GM18511 (cell line): ENCODE measurements around the gene SPATS1.
"Not testable (repeated sequence)": the region's sequence is repeated elsewhere in the genome, so short reads cannot be mapped to it uniquely, and the experiment has no call there.

Experiments used
- ATAC-seq: cut with Tn5 transposase; IDR thresholded peaks from one replicate; pipeline ENCODE4 v1.9.1; 2021; ENCODE audit warnings: mild to moderate bottlenecking, moderate library complexity; ENCODE audit not compliant: unreplicated experiment

The SPATS1 gene

DNA sequence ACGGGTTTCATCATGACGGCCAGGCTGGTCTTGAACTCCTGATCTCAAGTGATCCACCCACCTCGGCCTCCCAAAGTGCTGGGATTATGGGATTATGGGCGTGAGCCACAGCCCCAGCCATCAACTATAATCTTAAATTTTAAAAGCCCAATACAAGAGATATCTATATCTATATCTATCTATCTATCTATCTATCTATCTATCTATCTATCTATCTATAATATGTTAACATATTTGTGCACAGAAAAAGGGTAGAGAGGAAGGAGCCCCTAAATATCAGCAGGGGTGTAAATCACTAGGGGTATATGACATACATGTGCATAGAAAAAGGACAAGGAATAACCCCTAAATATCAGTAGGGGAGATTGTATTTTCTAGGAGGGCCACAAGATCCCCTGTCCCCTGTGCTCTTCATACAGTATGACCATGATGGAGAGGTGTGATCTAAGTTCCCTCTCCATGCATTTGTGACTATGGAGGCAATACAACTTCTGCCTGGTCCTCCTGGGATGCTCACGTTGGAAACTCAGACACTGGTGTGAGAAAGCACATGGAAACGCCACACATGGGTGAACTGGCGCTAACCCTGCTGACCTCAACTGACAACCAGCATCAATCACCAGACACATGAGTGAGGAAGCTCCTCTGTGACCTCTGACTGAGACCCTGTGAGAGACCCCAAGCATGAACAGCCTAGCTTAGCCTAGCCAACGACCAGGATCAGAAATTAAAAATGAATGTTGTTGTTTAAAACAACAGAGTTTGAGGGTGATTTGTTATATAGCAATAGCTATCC lies 1.2 kb upstream of the SPATS1 start:
- no peak for ATAC-seq

DNA sequence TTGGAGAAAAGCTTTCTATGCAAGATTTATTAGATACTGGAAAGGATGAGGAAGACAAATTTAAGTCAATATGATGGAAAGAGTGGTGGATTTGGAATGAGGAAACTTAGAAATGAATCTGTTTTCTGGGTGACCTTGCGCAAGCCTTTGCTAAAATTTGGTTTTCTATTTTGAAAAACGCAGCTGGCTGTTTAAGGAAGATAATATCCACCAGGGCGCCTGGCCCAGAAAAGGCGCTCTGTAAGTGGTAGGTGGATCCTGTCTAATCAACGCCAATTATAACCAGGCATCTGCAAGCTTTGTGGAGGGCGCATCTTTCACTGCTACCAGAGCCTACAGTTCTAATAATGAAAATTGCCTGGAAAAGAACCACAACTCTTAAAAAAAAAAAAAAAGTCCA lies 398 bp upstream of the SPATS1 start:
- ATAC-seq: no peak

DNA sequence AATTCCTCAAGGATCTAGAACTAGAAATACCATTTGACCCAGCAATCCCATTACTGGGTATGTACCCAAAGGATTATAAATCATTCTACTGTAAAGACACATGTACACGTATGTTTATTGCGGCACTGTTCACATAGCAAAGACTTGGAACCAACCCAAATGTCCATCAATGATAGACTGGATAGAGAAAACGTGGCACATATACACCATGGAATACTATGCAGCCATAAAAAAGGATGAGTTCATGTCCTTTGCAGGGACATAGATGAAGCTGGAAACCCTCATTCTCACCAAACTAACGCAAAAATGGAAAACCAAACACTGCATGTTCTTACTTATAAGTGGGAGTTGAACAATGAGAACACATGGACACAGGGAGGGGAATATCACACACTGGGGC lies 4.4 kb downstream of the SPATS1 start:
- ATAC-seq: not testable (repeated sequence)

DNA sequence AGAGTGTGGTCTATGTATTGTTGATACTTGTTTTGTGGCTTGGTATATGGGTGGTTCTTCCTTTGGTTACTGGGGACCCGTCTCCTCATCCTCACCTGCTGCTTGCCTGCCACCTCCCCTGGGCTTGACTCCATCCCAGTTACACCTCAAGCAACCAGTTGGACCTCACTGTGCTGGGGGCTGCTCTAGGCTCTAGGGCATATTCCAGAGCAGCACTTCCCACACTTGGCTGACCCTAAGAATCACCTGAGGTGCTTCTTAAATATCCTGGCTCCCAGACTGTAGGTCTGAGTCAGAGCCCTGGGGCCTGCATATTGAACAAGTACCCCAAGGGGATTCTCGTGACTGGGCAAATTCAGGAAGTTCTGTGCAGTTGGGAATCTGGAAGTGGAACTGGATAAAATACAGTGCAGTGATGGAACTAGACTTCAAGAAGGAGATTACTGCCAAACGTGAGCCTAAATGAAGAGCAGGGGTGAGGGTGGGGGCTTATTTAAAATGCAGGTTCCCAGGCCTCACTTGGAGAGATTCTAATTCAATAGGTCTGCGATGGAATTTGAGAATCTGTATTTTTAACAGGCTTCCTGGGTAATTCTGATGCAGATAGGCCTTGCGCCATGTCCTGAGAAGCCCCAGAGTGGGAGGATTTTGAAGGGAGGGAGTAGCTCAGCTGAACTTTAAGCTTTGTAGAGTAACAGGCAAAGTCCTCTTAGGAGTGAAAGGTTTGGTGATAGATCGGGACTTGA lies 7.6 kb downstream of the SPATS1 start:
- ATAC-seq: no peak

DNA sequence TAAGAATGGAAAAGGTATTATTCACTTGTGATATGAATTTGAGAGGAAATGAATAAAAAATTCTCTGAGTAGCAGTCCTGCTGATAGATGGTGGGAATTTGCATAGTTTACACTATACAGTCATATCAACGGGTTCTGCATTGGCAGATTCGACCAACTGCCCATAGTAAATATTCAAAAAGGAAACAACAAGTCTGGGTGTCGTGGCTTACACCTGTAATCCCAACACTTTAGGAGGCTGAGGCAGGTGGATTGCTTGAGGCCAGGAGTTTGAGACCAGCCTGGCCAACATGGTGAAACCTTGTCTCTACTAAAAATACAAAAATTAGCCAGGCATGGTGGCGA lies 8.2 kb downstream of the SPATS1 start:
- not testable (repeated sequence) for ATAC-seq

DNA sequence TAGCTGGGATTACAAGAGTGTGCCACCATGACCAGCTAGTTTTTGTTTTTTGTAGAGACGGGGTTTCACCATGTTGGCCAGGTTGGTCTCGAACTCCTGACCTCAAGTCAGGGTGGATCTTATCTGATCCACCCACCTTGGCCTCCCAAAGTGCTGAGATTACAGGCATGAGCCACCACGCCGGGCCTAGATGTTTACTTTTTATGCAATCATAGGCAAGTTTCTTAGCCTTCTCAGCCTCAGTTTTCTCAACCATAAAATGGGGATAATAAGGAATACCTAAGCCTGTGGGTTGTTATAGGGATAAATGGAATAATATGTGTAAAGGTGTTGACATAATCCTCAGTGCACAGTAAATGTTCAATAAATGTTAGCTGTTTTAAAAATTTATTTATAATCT lies 9.8 kb downstream of the SPATS1 start:
- ATAC-seq: no peak

DNA sequence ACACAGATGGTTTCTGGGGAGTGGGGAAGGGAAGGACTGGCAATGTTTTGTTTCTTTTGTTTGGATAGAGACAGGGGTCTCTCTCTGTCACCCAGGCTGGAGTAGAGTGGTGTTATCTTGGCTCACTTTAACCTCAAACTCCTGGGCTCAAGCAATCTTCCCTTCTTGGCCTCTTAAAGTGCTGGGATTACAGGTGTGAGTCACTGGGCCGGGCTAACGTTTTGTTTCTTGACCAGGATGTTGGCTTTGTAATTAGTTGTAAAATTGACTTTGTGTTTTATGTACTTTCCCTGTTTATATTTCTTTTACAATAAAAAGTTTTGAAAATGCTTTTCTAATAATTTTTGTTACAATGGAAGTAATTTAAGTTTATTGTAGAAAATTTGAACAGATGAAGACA lies 10.9 kb downstream of the SPATS1 start:
- ATAC-seq: no peak

DNA sequence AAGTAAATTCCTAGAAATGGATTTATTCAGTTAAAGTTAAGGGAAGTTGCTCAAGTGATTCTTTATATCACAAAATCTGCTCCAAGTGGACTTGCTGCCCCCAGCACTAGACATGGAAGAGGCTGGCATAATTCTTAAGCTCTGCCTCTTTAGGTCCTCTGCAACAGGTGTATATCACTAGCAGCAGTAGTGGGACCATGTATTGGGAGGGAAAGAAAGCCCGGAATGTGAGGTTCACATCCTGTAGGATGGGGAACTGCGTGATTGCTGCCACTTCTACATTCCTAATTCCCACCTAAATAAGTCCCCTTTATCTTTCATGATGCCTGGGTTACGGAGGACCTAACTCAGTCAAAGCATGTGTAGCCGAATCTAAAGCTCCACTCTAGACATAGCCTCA lies 13.2 kb downstream of the SPATS1 start:
- ATAC-seq: no peak

DNA sequence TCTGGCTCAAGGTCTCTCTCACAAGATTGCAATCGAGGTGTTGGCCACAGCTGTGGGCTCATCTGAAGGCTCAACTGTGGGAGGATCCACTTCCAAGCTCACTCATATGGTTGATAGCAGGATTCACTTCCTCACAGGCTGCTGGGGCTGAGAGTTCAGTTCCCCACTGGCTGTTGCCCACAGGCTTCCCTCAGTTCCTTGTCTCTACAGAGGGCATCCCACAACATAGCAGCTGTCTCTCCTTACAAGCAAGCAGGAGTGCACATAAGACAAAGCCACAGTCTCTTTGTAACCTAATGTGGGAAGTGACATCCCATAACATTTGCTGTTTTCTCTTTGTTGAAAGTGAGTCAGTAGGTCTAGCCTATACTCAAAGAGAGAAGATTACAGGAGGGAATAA lies 14.0 kb downstream of the SPATS1 start:
- ATAC-seq: no peak

DNA sequence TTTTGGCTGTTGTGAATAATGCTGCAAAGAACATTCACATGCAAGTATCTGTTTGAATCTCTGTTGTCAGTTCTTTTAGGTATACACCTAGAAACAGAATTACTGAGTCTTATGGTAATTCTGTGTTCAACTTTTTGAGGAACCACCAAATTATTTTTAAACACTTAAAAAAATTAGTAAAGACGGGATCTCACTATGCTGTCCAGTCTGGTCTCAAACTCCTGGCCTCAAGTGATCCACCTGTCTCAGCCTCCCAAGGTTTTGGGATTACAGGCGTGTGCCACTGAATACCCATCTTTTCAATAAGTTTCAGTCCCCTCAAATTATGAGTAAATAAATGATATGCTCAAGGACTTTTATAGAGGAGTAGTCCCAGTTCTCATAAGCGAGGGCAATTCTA lies 17.5 kb downstream of the SPATS1 start:
- ATAC-seq: no peak

DNA sequence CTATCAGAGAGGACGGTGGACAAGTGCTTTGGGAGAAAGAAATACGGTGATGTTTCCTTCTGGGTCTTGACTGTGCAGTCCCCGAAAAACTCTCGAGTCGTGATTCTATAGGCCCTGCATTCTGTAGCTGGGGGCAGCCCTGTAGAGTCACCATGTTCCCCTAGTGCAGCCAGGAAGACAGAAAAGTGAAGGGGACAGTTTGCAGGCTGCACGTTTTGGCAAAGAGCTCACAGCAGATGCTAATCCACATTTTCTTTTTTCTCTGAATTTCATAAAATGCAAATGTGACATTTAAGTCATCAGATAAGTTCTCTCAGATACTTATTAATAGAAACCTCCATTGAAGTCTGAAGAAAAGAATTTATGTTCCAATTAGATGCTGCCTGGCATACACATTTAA lies 19.5 kb downstream of the SPATS1 start:
- no peak for ATAC-seq

DNA sequence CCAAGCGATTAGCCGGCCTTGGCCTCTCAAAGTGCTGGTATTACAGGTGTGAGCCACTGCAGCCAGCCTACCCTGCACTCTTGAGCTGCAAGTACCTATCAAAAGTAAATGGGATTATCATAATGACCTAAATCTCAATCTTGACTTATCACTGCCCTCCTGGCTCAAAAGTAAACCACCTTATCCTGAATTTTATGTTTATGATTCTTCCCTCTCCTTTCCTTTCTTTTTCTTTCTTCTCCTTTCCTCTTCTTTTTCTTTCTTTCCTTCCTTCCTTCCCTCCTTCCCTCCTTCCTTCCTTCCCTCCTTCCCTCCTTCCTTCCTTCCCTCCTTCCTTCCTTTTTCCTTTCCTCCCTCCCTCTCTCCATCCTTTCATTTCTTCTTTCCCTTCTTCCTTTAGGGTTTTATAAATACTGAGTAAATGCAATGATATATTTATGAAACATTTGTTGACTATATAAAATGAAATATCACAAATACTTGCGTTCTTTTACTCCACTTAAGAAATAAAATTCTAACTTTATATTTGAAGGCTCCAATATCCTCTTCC lies 21.0 kb downstream of the SPATS1 start:
- no peak for ATAC-seq

DNA sequence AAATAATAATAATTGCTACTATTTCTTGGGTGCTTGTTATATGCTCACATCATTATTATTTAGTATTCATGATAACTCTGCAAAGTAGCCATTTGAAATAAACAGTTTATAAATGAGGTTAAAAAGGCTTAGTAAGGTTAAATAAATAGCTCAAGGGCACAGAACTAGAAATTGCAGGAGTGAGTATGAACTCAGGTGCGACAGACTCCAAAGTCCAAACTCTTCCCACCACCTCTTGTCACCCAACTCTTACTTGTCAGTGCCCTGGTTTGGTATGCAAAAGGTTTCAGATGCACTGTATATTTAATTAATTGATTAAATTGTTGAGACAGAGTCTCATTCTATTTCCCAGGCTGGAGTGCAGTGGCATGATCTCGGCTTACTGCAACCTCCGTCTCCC lies 24.3 kb downstream of the SPATS1 start:
- ATAC-seq: no peak

DNA sequence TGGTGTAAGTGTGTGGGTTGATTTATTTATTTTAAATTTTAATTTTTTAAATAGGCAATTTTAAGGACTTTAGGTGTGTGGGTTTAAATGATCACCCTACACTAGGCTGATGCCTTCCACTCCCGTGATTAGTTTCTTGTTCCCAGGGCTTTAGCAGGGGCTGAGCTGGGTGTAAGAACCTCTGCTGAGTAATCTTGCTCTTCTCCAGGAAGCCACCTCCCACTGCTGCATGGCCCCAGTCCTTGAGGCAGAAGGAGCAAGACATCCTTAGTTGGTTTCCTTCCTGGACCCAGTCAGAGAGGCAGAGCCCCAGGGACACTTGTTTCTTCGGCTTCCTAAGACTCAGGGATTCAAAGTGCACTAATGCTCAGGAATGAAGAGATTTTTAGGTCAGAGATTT lies 25.2 kb downstream of the SPATS1 start:
- ATAC-seq: no peak

DNA sequence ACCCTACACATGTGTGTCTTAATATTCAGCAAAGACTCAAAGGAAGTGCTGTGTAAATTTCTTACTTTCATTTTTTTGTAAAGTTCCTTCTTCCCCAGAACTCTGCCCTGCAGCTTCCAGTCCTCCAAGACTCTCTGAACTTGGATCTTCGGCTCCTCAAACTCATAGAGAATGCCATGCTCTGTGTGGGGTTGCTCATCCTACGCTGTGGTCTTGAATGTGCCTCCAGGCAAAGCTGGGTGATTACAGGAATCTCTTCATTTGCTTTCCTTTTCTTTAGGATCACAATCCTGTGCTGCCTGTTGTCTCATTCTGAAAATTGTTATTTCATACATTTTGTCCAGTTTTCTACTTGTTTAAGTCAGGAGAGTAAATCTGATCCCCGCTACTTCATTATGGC lies 30.6 kb downstream of the SPATS1 start:
- no peak for ATAC-seq

DNA sequence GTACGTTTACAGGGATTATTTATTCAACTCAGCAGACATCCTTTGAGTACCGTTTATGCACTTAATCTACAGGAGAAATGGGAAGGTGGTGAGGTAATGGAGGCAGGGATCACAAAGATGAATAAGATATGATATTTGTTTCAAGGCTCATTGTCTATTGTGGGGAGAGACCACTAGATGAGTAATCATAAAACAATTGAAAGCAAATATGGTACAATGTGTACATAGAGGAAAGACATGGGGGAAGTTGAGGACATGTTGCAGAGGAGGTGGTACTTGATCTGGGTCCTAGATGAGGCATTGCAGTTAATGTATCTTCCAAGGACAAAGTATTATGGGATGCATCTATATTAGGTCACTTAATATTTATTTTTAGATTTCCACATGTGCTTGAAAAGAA lies 31.3 kb downstream of the SPATS1 start:
- ATAC-seq: no peak

DNA sequence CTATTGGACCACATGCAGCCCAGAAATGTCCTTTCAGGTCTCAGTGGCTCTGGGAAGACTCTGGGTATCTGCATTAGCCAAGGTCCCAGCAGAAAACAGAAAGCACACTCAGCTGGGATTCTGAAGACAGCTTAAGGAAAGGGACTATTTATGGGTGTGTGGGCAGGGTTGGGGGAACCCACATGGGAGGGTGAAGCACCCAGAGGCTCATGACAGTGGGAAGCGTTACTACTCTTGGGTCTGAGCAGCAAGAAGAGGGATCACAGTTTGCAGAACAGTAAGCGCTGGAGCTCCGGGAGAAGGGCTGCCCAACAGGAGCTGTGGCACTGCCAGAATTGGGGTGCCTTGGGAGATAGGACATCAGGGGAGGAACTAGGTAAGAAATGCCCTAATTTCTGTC lies 32.6 kb downstream of the SPATS1 start:
- ATAC-seq: no peak

DNA sequence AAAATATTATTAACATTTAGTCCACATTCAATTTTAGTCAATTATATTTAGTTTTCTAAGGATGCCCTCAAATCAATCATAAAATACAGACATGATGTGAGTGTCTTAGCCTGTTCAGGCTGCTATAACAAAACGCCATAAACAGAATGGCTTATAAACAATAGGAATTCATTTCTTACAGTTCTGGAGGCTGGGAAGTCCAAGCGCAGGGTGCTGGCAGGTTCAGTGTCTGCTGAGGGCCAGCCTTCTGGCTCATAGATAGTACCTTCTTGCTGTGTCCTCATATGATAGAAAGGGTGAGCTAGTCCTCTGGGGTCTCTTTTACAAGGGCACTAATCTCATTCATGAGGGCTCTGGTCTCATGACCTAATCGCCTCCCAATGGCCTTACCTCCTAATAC lies 35.0 kb downstream of the SPATS1 start:
- ATAC-seq: no peak

DNA sequence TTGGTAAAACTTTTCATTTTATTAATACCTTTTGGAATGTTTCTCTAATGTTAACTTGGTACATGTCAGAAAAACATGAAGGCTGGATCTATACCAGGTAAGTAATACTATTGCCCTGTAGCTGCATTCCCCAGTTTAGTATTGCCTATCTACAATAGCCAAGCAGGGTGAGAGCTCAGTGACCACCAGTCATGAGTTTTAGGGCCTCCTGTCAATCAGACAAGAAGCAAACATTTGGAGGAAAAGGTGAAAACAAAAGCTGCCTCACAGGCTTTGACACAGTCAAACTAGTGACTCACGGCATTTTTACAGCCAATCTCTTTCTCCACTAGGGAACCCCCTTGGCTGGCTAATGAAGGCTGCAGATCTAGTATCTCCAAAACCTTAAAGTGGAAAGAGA lies 35.5 kb downstream of the SPATS1 start:
- no peak for ATAC-seq

DNA sequence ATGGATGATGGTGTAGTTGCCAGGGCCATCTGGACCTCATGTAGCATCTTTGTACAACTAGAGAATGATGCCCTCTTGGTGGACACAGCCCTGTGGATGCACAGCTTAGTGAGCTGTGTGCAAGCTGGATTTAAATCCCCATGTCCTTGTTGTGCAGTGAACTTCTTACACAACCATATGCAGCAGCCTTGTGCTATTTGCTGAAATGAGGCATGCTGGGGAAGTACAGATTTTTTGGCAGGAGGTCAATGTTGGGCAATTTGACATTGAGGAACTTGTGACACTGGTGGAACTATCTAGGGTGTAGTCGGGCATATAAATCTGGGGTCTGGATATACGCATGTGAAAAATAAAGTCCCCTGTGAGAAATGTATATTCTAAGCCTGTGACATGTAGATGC lies 39.3 kb downstream of the SPATS1 start:
- no peak for ATAC-seq

DNA sequence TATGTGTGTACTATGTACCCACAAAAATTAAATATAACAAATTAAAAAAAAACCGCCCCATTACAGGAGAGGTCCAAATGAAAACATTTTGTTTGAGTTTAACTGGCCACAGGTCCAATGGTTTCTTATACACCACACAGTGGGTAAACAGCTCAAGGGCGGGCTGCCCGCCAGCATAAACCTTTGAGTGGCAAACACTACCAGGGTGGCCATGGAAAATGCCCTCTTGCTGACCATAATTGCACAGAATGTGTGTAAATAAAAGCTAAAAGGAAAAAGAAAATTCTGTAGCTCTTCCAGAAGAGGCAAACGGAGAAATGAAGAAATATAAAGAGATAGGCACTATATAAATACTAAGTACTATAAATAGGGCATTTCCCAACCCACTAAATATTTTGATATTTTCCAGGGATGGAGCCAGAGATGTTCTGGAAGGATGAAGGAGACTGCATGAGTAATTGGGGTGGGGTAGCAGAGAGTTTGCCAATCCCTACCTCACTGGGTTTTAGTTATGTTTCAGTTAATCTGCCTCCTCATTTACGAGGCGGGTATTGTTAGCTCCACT lies 44.0 kb downstream of the SPATS1 start:
- ATAC-seq: no peak

DNA sequence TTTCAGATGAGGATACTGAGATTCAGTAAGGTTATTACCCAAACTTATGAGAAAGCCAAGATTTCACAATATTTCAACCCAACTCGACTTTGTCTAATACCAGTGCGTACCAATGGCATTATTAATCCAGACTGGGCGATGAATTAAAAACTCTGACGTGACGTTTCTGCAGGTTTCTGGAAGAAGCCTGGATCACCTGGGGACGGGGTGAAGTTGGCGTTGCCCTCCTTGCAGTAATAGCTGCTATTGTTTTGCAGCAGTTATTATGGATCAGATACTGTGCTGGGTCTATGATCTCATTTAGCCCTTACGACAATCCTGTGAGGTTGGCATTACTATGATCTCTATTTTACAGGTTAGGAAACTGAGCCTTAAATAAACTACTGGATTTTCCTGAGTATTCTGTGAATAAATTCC lies 44.5 kb downstream of the SPATS1 start:
- ATAC-seq: peak; percentile 17
